OCI-LY3 (cell line): ENCODE data around the gene STX1B.

ENCODE experiments used
- H2AFZ ChIP-seq: fragments of 200-600, 300-600 bp; shearing (Covaris generic); 2 replicates; pipeline ENCODE4 v1.6.0; 2014; ENCODE audit warnings: antibody characterized with exemption, low read depth, low read length
- H3K27ac ChIP-seq: fragments of 200-600, 300-600 bp; sonication (generic); 2 replicates; pipeline ENCODE4 v1.5.1; 2014; ENCODE audit warnings: mild to moderate bottlenecking, low read length, moderate library complexity, mixed read lengths
- H3K27me3 ChIP-seq: fragments of 200-600, 300-600 bp; sonication (generic); 2 replicates; pipeline ENCODE4 v1.6.1; 2014; ENCODE audit warnings: low read depth, low read length, mixed read lengths
- H3K36me3 ChIP-seq: fragments of 200-600, 300-600 bp; sonication (generic); replicated peaks from 2 replicates; pipeline ENCODE3; 2014; ENCODE audit warnings: low read depth, low read length, mixed read lengths
- H3K4me1 ChIP-seq: fragments of 300-600, 200-600 bp; sonication (generic); 2 replicates; pipeline ENCODE4 v1.6.1; 2014; ENCODE audit warnings: low read length, mixed read lengths
- H3K4me2 ChIP-seq: fragments of 200-600, 300-600 bp; sonication (generic); 2 replicates; pipeline ENCODE4 v1.6.1; 2014; ENCODE audit warnings: low read length, mixed read lengths
- H3K4me3 ChIP-seq: fragments of 300-600, 200-600 bp; sonication (generic); 2 replicates; pipeline ENCODE4 v1.5.1; 2014; ENCODE audit warnings: antibody characterized with exemption, mild to moderate bottlenecking, low read length, moderate library complexity
- H3K79me2 ChIP-seq: fragments of 300-600, 200-600 bp; shearing (Covaris generic); 2 replicates; pipeline ENCODE4 v1.6.1; 2014; ENCODE audit warnings: mild to moderate bottlenecking, low read length, mixed read lengths
- H3K9ac ChIP-seq: fragments of 300-600, 200-600 bp; shearing (Covaris generic); 2 replicates; pipeline ENCODE4 v1.6.0; 2014; ENCODE audit warnings: mild to moderate bottlenecking, low read length, moderate library complexity
- H3K9me3 ChIP-seq: fragments of 200-600, 300-600 bp; shearing (Covaris generic); 2 replicates; pipeline ENCODE4 v1.6.1; 2014; ENCODE audit warnings: low read length, mixed read lengths; ENCODE audit not compliant: insufficient read depth
- H4K20me1 ChIP-seq: fragments of 200-600, 300-600 bp; sonication (generic); 2 replicates; pipeline ENCODE4 v1.6.1; 2016; ENCODE audit warnings: low read length, mixed read lengths; ENCODE audit not compliant: insufficient read depth
- EZH2phosphoT487 ChIP-seq: fragments of 200-600 bp; shearing (Covaris generic); IDR thresholded peaks from 2 replicates; pipeline ENCODE4 v1.6.1; 2018; ENCODE audit warnings: antibody characterized with exemption, mixed run types, low read depth
- TF ChIP-seq, protein P1 (sequence below): fragments of 200-600, 300-600 bp; sonication (generic); IDR thresholded peaks from 2 replicates; pipeline ENCODE4 v1.5.1; 2014; ENCODE audit warnings: antibody characterized with exemption, low read length, low read depth

The STX1B gene

DNA sequence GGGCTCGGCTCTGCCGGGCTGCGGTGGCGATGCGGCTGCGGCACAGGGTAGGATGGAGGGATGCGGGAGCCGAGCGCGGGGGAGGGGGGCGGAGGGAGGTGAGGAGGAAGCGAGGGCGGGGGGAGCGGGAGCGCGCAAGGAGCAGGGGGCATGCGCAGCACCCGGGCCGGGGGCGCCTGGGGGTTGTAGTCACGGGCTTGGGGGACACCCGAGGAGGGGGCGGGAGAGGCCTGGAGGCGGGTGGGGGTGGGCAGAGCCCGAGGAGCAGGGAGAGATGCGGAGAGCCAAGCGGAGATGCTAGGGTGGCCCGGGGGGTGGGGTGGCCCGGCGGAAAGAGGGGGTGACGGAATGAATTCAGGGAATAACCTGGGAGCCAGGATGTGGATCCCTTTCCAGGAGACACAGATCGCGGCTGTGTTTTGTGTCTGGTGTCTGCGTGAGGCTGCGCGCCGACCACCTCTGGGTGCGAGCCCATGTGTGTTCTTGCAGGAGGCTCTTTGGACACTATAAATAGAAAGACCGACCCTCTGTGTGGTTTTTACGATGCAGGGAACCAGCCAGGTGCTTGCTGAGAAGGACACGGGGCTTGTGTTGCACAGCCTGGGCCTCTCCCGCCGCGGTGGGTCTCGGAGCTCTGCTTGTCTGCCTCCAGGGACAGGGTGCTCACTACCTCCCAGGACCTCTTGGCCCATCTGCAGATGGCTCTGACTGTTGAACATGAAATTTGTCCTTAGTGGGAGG is at the start of gene STX1B:
STX1B (minus strand) TSS at position 54 of the 741 bp plus-strand sequence. CDS start 242 bp downstream, outside the sequence.
- no peaks in the 10 kb centered on the region for H3K36me3 ChIP-seq
- no peak within 1 kb of the TSS for H3K4me2 ChIP-seq
- H3K4me1 ChIP-seq, result no peaks in the 10 kb centered on the region
- TF ChIP-seq, protein P1, sequence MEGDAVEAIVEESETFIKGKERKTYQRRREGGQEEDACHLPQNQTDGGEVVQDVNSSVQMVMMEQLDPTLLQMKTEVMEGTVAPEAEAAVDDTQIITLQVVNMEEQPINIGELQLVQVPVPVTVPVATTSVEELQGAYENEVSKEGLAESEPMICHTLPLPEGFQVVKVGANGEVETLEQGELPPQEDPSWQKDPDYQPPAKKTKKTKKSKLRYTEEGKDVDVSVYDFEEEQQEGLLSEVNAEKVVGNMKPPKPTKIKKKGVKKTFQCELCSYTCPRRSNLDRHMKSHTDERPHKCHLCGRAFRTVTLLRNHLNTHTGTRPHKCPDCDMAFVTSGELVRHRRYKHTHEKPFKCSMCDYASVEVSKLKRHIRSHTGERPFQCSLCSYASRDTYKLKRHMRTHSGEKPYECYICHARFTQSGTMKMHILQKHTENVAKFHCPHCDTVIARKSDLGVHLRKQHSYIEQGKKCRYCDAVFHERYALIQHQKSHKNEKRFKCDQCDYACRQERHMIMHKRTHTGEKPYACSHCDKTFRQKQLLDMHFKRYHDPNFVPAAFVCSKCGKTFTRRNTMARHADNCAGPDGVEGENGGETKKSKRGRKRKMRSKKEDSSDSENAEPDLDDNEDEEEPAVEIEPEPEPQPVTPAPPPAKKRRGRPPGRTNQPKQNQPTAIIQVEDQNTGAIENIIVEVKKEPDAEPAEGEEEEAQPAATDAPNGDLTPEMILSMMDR, result no peak
- TF ChIP-seq EZH2phosphoT487, result no peak
- H2AFZ ChIP-seq, result no peak within 1 kb of the TSS
- H3K4me3 ChIP-seq, result no peak within 1 kb of the TSS
- H3K27ac ChIP-seq, result no peak within 1 kb of the TSS
- no peak within 1 kb of the TSS for H3K9ac ChIP-seq
- H3K79me2 ChIP-seq, result no peaks in the 10 kb centered on the region
- no peaks in the 10 kb centered on the region for H3K9me3 ChIP-seq
- H4K20me1 ChIP-seq, result no peaks in the 10 kb centered on the region
- H3K27me3 ChIP-seq, result 0 out of 2 replicates have a peak, but pooled peaks cover 3% of the 10 kb centered on the region

DNA sequence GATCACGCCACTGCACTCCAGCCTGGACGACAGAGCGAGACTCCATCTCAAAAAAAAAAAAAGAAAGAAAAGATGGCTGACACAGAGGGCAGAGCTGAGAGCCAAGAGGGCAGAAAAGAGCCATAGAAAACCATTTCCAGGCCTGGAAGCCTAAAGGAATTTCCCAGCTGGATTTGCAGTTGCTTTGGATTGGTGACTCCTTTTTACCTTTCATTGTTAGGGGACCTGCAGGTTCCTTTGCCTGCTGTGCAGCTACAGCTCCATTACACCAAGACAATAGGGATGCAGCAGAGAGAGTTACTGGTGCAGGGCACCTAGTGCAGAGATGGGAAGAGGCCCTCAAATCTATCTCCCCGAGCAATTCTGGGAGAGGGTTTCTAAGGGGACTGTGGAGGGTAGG is 45.2 kb upstream of the STX1B start:
- Histone ChIP-seq H3K27me3 (no peaks in the 10 kb centered on the region), H4K20me1 (no peaks in the 10 kb centered on the region), H2AFZ (no peak overlapping the region), H3K9ac (no peak overlapping the region), H3K27ac (no peak overlapping the region), H3K4me2 (no peak overlapping the region), H3K4me3 (no peak overlapping the region), H3K9me3 (no peaks in the 10 kb centered on the region), H3K36me3 (peaks cover 3% of the 10 kb centered on the region), H3K79me2 (no peaks in the 10 kb centered on the region), H3K4me1 (no peaks in the 10 kb centered on the region)
- no peak for TF ChIP-seq EZH2phosphoT487
- TF ChIP-seq, protein P1, result no peak

DNA sequence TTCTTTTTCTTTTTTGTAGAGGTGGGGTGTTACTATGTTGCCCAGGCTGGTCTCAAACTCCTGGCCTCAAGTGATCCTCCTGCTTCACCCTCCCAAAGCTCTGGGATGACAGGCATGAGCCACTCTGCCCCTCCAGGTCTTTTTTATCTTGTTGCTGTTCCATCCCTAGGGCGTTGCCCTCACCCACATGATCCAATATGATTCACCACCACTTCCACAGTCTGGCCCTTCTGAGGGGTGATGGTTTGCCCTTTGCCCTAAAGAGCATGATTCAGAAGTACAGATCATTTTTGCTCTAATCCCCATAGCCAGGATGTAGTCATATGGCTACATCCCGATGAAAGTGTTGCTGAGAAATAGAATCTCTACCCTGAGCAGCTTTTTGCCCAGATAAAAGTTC is 41.7 kb upstream of the STX1B start:
- H3K27ac ChIP-seq, result no peak overlapping the region
- no peaks in the 10 kb centered on the region for H3K4me1 ChIP-seq
- no peaks in the 10 kb centered on the region for H3K36me3 ChIP-seq
- TF ChIP-seq EZH2phosphoT487, result no peak
- TF ChIP-seq, protein P1, result no peak
- no peaks in the 10 kb centered on the region for H3K79me2 ChIP-seq
- H3K4me3 ChIP-seq, result no peak overlapping the region
- H2AFZ ChIP-seq, result no peak overlapping the region
- H3K4me2 ChIP-seq, result no peak overlapping the region
- H3K9ac ChIP-seq, result no peak overlapping the region
- H4K20me1 ChIP-seq, result no peaks in the 10 kb centered on the region
- no peaks in the 10 kb centered on the region for H3K9me3 ChIP-seq
- no peaks in the 10 kb centered on the region for H3K27me3 ChIP-seq

DNA sequence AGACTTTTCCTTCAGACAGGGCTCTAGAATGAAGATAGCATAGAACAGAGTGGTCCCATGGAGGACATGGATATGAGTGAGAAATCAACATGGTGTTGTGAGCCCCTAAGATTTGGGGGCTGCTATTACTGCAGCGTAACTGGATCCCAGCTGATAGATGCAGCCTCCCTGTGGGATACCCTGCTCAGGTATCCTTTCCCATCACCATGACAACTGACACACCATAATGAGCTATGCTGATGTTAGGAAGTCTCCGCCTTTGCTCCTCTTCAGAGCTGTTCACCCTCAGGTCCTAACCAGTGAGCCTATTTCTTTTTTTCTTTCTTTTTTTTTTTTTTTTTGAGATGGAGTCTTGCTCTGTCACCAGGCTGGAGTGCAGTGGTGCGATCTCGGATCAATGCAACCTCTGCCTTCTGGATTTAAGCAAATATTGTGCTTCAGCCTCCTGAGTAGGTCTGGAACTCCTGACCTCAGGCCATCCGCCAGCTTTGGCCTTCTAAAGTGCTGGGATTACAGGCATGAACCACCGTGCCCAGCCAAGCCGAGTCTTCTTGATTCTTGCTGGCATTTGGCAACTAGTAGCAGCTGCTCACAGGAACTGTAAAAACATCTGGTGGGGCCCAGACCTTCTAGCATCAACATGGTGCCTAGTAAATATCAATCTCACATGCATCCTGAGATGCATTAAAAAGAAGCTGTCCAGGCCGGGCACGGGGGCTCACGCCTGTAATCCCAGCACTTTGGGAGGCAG is 40.0 kb upstream of the STX1B start:
- Histone ChIP-seq H3K27me3 (no peaks in the 10 kb centered on the region), H3K4me3 (no peak overlapping the region), H3K9ac (no peak overlapping the region), H3K79me2 (no peaks in the 10 kb centered on the region), H3K4me1 (no peaks in the 10 kb centered on the region), H3K36me3 (no peaks in the 10 kb centered on the region), H2AFZ (no peak overlapping the region), H3K4me2 (no peak overlapping the region), H3K9me3 (no peaks in the 10 kb centered on the region), H3K27ac (no peak overlapping the region), H4K20me1 (no peaks in the 10 kb centered on the region)
- TF ChIP-seq EZH2phosphoT487, result no peak
- TF ChIP-seq, protein P1, result no peak
